WERI-Rb-1 (cell line): Measurements from ENCODE around the gene ACSF2.

ENCODE experiments used
- DNase-seq: peaks from one replicate; pipeline ENCODE4 v3.0.0-alpha.2; 2020
- H3K27ac ChIP-seq: fragments of 250-450 bp; sonication (Bioruptor Pico); 2 replicates; pipeline ENCODE4 v1.5.1; 2020; ENCODE audit warnings: mild to moderate bottlenecking, moderate library complexity
- H3K27me3 ChIP-seq: fragments of 250-450 bp; sonication (Bioruptor Pico); 2 replicates; pipeline ENCODE4 v1.5.1; 2021; ENCODE audit warnings: mild to moderate bottlenecking, low read depth, moderate library complexity; ENCODE audit not compliant: insufficient read depth, severe bottlenecking
- H3K36me3 ChIP-seq: fragments of 250-450 bp; sonication (Bioruptor Pico); 2 replicates; pipeline ENCODE4 v1.5.1; 2020; ENCODE audit warnings: mild to moderate bottlenecking, moderate library complexity
- H3K4me3 ChIP-seq: 2 replicates; pipeline ENCODE4 v1.5.1; 2011; ENCODE audit warnings: low read depth, mild to moderate bottlenecking, control low read depth, low read length
- H3K9me3 ChIP-seq: fragments of 250-450 bp; sonication (Bioruptor Pico); 2 replicates; pipeline ENCODE4 v1.5.1; 2021; ENCODE audit warnings: mild to moderate bottlenecking, moderate library complexity; ENCODE audit not compliant: severe bottlenecking
- TF ChIP-seq, protein P1 (sequence below): IDR thresholded peaks from 2 replicates; pipeline ENCODE4 v1.5.1; 2011; ENCODE audit warnings: low read depth, mild to moderate bottlenecking, control low read depth, inconsistent platforms, low read length

The ACSF2 gene

DNA sequence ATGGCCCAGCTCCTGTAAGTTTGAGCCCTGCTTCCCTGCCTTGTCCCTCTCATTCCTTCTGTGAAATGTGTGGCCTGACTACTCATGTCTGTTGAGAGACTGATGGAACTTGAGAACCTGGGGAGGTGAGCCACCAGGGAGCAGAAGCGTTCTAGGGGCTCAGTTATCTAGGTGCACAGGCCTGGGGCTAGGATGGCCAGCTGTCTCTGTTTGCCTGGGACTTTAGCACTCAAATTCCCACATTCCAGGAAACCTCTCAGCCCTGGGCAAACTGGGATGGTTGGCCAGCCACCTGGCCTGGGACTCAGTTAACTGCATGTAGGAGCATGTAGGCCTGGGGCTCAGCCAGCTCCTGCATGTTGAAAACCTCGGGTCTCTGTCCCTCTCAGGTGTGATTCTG is 97.2 kb downstream of the ACSF2 start:
- TF ChIP-seq, protein P1, sequence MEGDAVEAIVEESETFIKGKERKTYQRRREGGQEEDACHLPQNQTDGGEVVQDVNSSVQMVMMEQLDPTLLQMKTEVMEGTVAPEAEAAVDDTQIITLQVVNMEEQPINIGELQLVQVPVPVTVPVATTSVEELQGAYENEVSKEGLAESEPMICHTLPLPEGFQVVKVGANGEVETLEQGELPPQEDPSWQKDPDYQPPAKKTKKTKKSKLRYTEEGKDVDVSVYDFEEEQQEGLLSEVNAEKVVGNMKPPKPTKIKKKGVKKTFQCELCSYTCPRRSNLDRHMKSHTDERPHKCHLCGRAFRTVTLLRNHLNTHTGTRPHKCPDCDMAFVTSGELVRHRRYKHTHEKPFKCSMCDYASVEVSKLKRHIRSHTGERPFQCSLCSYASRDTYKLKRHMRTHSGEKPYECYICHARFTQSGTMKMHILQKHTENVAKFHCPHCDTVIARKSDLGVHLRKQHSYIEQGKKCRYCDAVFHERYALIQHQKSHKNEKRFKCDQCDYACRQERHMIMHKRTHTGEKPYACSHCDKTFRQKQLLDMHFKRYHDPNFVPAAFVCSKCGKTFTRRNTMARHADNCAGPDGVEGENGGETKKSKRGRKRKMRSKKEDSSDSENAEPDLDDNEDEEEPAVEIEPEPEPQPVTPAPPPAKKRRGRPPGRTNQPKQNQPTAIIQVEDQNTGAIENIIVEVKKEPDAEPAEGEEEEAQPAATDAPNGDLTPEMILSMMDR, result no peak
- DNase-seq, result no peak
- Histone ChIP-seq H3K4me3 (no peak overlapping the region), H3K27me3 (no peaks in the 10 kb centered on the region), H3K9me3 (no peaks in the 10 kb centered on the region), H3K36me3 (no peaks in the 10 kb centered on the region), H3K27ac (no peak overlapping the region)
